Measurements from ENCODE around the gene OR10K2.

DNA sequence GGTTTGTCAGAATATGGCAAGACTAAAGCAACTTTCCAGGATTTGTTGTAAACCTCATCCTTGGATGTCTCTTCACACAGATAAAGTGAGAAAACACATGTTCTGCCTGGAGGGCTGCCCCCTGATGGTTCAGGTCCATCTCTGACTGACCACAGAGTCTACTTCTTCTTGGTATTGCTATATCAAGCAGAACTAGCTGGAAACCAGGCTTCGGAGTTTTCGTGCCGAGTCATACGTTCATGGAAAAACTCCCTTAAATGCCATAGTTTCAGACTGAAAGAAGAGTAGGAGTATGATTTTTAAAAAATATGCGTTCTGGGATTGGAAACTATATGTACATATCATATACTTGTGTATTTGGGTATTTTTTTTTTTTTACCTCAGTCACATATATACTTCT is 32.6 kb downstream of the OR10K2 start:
- TF ChIP-seq CTCF (IDR thresholded peaks at IDR 0.05; ENCODE audit: borderline replicate concordance, extremely low read depth, low read length, poor library complexity, severe bottlenecking) (no peak), EZH2 (IDR thresholded peaks at IDR 0.05; ENCODE audit: borderline replicate concordance, low read depth, low read length, severe bottlenecking) (no peak)

Measured in DND-41 (cell line).